HG03432 (cell line): ENCODE data around the gene ELOVL3.
"Not testable (repeated sequence)": the region's sequence is repeated elsewhere in the genome, so short reads cannot be mapped to it uniquely, and the experiment has no call there.

ENCODE experiments used
- ATAC-seq: cut with Tn5 transposase; IDR thresholded peaks from one replicate; pipeline ENCODE4 v1.9.1; 2021; ENCODE audit warnings: mild to moderate bottlenecking, moderate library complexity; ENCODE audit not compliant: unreplicated experiment

ELOVL3 gene

DNA sequence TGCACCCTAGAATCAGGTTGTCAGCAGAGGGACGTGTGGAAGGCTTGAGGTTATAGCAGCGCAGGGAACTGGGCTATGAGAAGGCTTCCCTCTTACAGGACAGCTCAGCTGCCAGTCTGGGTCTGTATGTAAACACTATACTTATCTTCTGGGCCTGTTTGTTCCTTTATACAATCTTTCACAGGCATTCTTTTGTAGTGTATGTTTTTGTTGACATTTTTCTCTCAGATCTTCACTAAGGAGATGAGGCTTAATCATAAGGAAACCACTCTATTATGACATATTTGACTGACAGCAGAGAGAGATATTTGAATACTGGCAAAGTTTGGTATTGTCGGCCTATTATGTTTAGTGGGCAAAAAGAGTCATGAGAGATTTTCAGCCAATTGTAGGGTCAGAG is 20.2 kb downstream of the ELOVL3 start:
- ATAC-seq: no peak

DNA sequence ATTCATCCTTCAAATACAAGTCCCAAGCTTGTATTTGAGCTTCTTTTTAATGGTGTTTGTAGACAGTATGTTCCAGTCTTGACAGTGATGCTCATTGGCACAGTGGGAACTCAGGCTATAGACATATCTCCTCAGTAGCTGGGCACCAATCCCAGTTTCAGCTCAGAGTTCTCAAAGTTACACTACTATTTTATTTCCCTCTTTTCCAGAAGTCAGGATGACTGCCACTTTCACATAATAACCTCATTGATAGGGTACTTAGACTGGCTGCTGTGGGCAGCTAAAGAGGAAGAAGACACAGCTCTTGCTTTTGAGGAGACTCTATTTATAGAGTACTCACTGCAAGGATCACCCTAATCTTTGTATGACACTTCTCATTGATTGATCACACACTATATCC is 21.6 kb downstream of the ELOVL3 start:
- no peak for ATAC-seq

DNA sequence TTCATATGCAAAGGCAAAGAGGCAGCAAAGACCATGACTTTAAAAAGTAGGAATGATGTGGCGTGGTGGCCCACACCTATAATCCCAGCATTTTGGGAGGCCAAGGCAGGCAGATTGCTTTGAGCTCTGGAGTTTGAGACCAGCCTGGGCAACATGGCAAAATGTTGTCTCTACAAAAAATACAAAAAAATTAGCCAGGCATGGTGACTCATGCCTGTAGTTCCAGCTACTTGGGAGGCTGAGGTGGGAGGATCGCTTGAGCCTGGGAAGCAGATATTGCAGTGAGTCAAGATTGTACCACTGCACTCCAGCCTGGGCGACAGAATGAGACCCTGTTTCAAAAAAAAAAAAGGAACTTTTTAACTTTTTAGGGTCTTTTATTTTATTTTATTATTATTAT is 26.4 kb downstream of the ELOVL3 start:
- ATAC-seq: not testable (repeated sequence)

DNA sequence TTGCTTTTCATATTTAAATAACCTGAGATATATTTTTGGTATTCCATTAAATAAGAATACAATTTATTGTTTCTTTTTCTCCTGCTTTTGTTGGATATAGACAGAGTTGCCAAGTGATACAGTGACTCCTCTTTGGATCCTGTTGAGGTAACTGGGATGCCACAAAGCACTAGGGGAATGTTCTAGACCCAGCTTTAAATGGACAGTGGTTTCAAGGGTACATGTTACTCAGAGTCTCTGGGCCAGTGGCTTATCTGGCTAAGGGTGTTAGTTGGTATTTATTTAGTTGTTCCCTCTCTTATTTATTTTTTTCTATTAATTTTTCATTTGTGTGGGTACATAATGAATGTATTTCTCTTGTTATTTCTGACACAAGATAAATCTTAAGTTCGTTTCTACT is 28.3 kb downstream of the ELOVL3 start:
- no peak for ATAC-seq

DNA sequence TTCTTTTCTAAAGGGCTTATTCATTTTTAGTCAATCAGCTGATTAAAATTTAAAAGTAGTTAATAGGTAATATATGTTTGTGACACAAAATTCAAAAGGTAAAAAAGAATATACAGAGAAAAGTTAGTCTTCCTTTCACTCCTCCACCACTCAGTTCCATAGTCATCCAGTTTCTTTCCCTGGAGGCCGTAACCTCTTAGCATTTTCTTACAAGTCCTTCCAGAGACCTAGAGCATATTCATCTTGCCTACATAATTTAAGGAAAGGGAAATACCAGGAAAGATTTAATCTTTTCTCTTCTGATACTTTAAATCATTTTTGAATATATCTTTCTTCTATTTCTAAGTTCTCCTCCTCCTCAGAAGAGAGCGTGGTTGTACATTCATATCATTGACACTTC is 29.3 kb downstream of the ELOVL3 start:
- no peak for ATAC-seq

DNA sequence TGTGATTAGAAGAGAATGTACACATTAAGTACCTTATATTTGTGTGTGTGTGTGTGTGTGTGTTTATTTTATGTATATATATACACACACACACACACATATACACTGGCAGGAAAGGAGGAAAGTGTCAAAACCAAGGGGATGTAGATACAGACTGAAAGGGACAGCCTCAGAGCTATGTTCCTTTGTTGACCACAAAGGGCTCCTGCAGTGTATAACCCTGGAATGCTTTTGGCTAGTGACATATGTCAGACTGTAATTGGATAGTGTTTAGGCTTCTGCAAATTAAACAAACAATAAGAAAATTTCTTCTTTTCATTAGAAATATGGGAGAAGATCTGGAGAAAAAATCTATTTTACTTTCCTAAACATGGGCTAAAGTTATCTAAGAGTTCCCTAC is 35.1 kb downstream of the ELOVL3 start:
- ATAC-seq: no peak

DNA sequence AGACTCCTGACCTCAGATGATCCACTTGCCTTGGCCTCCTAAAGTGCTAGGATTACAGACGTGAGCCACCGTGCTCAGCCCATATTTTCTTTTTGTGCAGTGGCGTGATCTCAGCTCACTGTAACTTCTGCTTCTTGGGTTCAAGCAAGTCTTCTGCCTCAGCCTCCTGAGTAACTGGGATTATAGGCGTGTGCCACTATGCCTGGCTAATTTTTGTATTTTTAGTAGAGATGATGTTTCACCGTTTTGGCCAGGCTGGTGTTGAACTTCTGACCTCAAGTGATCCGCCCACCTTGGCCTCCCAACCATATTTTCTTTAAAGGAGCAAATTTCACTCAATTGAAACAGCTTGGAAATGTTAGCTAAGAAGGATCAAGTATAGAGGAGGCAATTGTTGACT is 35.7 kb downstream of the ELOVL3 start:
- ATAC-seq: no peak

DNA sequence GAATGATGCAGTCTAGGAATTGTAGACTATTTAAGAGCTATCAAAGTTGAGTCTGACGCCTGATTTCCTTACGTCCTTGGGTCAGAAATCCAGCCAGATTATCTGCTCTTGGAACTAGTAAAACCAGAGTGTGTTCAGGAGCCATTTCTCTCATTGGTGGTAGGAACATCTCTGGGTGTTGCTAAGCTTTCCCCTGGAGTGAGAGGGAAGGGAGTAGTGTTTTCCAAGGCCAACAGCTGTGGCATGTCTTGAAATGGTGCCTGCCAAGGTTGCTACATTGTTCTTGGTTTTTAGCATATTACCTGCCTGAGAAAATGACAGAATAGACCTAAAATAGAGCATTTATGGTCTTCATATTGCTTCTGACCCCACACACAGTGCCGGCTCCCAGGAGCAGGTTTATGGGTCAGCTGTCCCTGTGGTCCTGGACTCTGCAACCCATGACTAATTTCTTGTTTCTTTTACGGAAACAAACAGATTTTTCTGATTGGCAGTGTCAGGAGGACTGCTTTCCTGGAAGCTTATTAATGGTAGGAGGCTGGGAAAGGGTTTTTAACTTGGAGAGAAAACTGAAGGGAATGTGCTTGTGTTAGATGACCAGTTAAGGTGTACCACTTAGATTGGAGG is 36.8 kb downstream of the ELOVL3 start:
- ATAC-seq: no peak

DNA sequence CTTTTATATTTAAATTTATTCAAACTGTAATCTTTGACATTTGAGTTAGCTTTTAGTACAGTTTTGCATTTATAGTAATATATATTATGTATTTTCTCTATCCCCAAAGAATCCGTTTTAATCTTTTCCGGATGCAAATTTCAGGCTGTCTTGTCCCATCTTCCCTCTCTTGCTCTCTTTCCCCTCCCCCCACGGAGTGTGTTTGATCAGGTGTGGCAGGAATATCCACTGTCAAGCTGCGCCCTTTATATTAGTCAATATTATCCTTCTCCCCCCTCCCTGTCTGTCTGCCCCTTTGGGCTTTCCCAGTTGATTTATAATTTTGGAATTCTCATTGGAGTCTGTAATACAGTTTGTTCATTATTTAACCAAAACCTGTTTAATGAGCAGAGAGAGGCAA is 38.3 kb downstream of the ELOVL3 start:
- ATAC-seq: no peak

DNA sequence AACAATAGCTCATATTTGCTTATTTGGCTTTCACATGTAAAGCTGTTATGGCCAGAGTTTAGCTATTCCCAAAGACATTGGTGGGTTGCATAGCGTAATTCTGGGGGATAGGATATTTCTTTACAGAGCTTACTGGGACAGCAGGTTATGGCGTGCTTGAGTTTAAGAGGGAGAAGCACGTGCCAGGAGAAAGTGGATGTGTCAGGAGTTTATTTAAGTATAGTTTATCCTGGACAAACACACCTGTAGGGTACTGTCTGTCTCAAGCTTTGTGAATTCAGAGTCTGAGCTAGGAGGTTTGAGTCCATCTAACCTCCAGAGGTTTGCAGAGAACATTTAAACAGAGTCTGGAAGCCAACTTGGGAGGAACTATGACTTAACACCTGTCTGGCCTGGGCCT is 40.6 kb downstream of the ELOVL3 start:
- no peak for ATAC-seq

DNA sequence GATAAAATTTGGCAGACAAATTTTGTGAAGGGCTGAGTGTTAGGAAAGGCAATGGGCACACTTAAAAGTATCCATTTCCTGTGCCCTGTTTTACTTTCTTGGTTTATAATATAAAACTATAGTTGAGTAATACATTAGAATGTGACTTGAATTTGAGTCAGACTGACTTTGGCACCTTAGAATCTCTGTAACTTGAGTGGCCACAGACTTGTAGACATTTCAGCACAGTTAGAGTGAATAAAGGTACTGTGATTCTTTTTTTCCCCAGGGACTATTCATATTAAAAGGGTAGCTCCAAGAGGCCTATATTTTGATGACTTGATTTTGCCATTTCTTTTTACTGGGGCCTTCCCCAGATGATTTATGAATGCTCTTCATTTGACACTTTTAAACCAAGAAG is 41.6 kb downstream of the ELOVL3 start:
- ATAC-seq: no peak

DNA sequence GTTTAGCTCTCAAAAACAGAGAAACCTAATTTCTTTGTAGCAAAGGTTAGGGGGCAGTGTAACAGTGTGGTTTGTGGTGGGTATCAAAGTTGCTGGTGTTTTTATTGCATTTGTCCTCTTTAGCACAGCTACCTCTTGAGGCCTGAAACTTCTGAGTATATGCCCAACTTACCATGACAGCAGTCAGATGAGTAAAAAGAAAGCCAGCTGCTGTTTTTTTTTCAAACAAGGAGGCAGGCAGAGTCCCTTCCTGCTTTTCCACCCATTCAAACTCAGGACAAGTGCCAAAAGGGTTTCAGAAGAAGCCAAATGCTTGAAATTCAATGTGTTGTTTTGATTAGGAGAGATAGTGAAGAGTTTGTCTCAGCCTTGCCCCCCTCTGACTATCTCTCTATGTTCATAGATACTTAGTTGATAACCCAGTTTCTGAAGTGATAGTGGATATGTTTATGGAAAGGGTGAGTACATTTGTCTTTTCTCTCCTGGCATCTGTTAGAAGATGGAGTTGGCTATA is 42.3 kb downstream of the ELOVL3 start:
- no peak for ATAC-seq

DNA sequence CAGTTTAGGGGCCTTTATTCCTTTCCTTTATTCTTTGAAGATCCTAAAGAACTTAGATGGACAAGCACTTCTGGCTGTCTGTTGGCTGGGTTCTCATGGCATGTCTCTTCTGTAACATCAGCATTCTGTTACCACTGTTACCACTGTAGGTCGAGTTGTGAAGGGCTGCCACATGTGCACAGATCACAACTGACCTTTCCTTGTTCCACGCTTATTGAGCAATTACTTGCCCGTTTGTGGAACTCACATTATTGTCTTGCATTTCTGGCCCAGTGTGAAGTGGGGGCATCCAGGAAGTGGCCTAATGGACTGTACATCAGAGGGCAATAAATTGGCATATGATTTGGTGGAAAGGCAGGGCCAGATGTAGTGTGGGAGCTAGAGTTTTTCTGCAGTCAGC is 42.9 kb downstream of the ELOVL3 start:
- ATAC-seq: no peak

DNA sequence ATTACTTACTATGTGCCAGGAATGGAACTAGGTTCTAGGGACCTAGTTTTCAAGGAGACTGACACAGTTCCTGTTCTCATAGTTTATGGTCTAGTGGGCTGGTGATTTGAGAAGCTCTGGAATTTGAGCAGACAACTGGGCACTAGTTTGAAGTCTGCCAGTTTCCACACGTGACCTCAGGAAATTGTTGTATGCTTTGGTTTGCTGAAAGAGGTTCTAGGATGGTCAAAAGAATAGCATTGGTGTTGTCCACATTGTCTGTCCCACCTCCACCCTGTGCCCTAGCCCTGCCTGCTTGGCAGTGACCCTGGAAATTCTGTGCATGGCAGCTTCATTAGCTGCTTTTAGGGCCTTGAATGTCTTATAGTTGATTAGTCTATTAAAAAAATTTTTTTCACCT is 48.0 kb downstream of the ELOVL3 start:
- ATAC-seq: no peak

DNA sequence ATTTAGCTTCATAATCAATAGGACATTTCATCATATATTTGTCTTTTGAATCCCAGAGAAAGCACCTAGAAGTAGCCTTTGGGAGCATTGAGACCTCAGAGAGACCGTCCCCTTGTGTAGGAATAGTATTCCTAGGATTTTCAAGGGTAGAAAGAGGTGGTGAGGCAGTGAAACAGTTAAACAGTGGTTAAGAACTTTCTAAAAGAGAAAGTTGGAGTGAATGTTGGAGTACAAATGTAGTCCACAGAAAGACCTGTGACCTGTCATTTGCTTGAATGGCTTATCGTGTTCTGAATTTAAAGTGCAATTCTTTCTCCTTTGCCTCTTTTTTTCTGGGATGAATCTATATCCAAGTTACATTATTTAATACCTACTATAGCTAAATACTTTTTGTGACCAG is 49.2 kb downstream of the ELOVL3 start:
- ATAC-seq: no peak

DNA sequence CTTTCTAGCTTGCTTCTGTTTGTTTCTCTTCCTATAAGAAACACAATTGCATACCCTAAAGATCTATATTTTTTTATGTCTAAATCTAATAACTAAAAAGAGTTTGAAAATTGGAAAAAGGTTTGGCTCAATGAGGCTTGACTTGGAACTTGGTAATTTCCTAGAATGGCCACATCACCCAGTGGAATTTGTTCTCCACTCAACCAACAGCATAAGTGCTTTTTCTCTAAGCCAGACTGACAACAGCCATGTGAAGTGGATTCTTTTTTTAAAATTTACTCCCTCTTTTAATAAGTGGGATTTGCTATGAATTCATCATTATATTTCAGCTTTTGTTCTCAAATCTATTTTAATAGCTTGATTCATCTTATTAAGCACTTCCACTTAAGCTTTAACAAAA is 53.0 kb downstream of the ELOVL3 start:
- no peak for ATAC-seq
